OCI-LY3 (cell line): ENCODE data around the gene ABHD8.

Experiments used
- H2AFZ ChIP-seq: fragments of 200-600, 300-600 bp; shearing (Covaris generic); 2 replicates; pipeline ENCODE4 v1.6.0; 2014; ENCODE audit warnings: antibody characterized with exemption, low read depth, low read length
- H3K27ac ChIP-seq: fragments of 200-600, 300-600 bp; sonication (generic); 2 replicates; pipeline ENCODE4 v1.5.1; 2014; ENCODE audit warnings: mild to moderate bottlenecking, low read length, moderate library complexity, mixed read lengths
- H3K27me3 ChIP-seq: fragments of 200-600, 300-600 bp; sonication (generic); 2 replicates; pipeline ENCODE4 v1.6.1; 2014; ENCODE audit warnings: low read depth, low read length, mixed read lengths
- H3K36me3 ChIP-seq: fragments of 200-600, 300-600 bp; sonication (generic); replicated peaks from 2 replicates; pipeline ENCODE3; 2014; ENCODE audit warnings: low read depth, low read length, mixed read lengths
- H3K4me1 ChIP-seq: fragments of 300-600, 200-600 bp; sonication (generic); 2 replicates; pipeline ENCODE4 v1.6.1; 2014; ENCODE audit warnings: low read length, mixed read lengths
- H3K4me2 ChIP-seq: fragments of 200-600, 300-600 bp; sonication (generic); 2 replicates; pipeline ENCODE4 v1.6.1; 2014; ENCODE audit warnings: low read length, mixed read lengths
- H3K4me3 ChIP-seq: fragments of 300-600, 200-600 bp; sonication (generic); 2 replicates; pipeline ENCODE4 v1.5.1; 2014; ENCODE audit warnings: antibody characterized with exemption, mild to moderate bottlenecking, low read length, moderate library complexity
- H3K79me2 ChIP-seq: fragments of 300-600, 200-600 bp; shearing (Covaris generic); 2 replicates; pipeline ENCODE4 v1.6.1; 2014; ENCODE audit warnings: mild to moderate bottlenecking, low read length, mixed read lengths
- H3K9ac ChIP-seq: fragments of 300-600, 200-600 bp; shearing (Covaris generic); 2 replicates; pipeline ENCODE4 v1.6.0; 2014; ENCODE audit warnings: mild to moderate bottlenecking, low read length, moderate library complexity
- H3K9me3 ChIP-seq: fragments of 200-600, 300-600 bp; shearing (Covaris generic); 2 replicates; pipeline ENCODE4 v1.6.1; 2014; ENCODE audit warnings: low read length, mixed read lengths; ENCODE audit not compliant: insufficient read depth
- H4K20me1 ChIP-seq: fragments of 200-600, 300-600 bp; sonication (generic); 2 replicates; pipeline ENCODE4 v1.6.1; 2016; ENCODE audit warnings: low read length, mixed read lengths; ENCODE audit not compliant: insufficient read depth
- CTCF ChIP-seq: fragments of 200-600, 300-600 bp; sonication (generic); IDR thresholded peaks from 2 replicates; pipeline ENCODE4 v1.5.1; 2014; ENCODE audit warnings: antibody characterized with exemption, low read length, low read depth
- EZH2phosphoT487 ChIP-seq: fragments of 200-600 bp; shearing (Covaris generic); IDR thresholded peaks from 2 replicates; pipeline ENCODE4 v1.6.1; 2018; ENCODE audit warnings: antibody characterized with exemption, mixed run types, low read depth

The ABHD8 gene

GRCh38 chr19:17323964-17324332, 20.7 kb upstream of the ABHD8 start:
- H3K9ac ChIP-seq: no peak overlapping the region
- H3K27me3 ChIP-seq: no peaks in the 10 kb centered on the region
- no peaks in the 10 kb centered on the region for H3K9me3 ChIP-seq
- no peaks in the 10 kb centered on the region for H3K79me2 ChIP-seq
- H2AFZ ChIP-seq: no peak overlapping the region
- peaks cover 11% of the 10 kb centered on the region for H3K36me3 ChIP-seq
- no peak overlapping the region for H3K4me3 ChIP-seq
- no peak overlapping the region for H3K27ac ChIP-seq
- H3K4me1 ChIP-seq: no peaks in the 10 kb centered on the region
- H4K20me1 ChIP-seq: no peaks in the 10 kb centered on the region
- no peak overlapping the region for H3K4me2 ChIP-seq
- TF ChIP-seq CTCF: no peak
- TF ChIP-seq EZH2phosphoT487: no peak

GRCh38 chr19:17323300-17323963, 20.2 kb upstream of the ABHD8 start:
- no peaks in the 10 kb centered on the region for H3K79me2 ChIP-seq
- H3K27ac ChIP-seq: no peak overlapping the region
- no peak overlapping the region for H2AFZ ChIP-seq
- H3K27me3 ChIP-seq: no peaks in the 10 kb centered on the region
- H3K4me1 ChIP-seq: no peaks in the 10 kb centered on the region
- no peak for TF ChIP-seq CTCF
- TF ChIP-seq EZH2phosphoT487: no peak
- no peak overlapping the region for H3K9ac ChIP-seq
- no peak overlapping the region for H3K4me3 ChIP-seq
- no peaks in the 10 kb centered on the region for H4K20me1 ChIP-seq
- no peaks in the 10 kb centered on the region for H3K9me3 ChIP-seq
- H3K4me2 ChIP-seq: no peak overlapping the region
- H3K36me3 ChIP-seq: peaks cover 11% of the 10 kb centered on the region

- Histone ChIP-seq H3K27me3 (no peaks in the 10 kb centered on the region), H3K36me3 (peaks cover 11% of the 10 kb centered on the region), H3K79me2 (no peaks in the 10 kb centered on the region), H3K9ac (no peak overlapping the region), H3K9me3 (no peaks in the 10 kb centered on the region), H3K27ac (no peak overlapping the region), H2AFZ (no peak overlapping the region), H3K4me2 (no peak overlapping the region), H4K20me1 (no peaks in the 10 kb centered on the region), H3K4me3 (no peak overlapping the region), H3K4me1 (no peaks in the 10 kb centered on the region)
- TF ChIP-seq CTCF (no peak), EZH2phosphoT487 (no peak)
These were observed 19.6 kb upstream of the ABHD8 start for GRCh38 chr19:17322854-17323253.

GRCh38 chr19:17321655-17322489, 18.6 kb upstream of the ABHD8 start:
- peaks cover 11% of the 10 kb centered on the region for H3K36me3 ChIP-seq
- H3K27me3 ChIP-seq: no peaks in the 10 kb centered on the region
- H3K4me2 ChIP-seq: no peak overlapping the region
- H2AFZ ChIP-seq: no peak overlapping the region
- no peaks in the 10 kb centered on the region for H3K79me2 ChIP-seq
- no peaks in the 10 kb centered on the region for H4K20me1 ChIP-seq
- TF ChIP-seq EZH2phosphoT487 (no peak), CTCF (no peak)
- H3K4me3 ChIP-seq: no peak overlapping the region
- no peak overlapping the region for H3K27ac ChIP-seq
- H3K4me1 ChIP-seq: no peaks in the 10 kb centered on the region
- H3K9ac ChIP-seq: no peak overlapping the region
- no peaks in the 10 kb centered on the region for H3K9me3 ChIP-seq
